HG02981 (cell line): ENCODE measurements around the gene ARL6IP5.

Source experiments
- ATAC-seq: cut with Tn5 transposase; IDR thresholded peaks from one replicate; pipeline ENCODE4 v1.9.1; 2021; ENCODE audit warnings: mild to moderate bottlenecking, moderate library complexity; ENCODE audit not compliant: unreplicated experiment

ARL6IP5 gene

GRCh38 chr3:69084326-69085167, at the start of gene ARL6IP5:
TSS of gene ARL6IP5 (plus strand) at chr3:69084937. CDS start at chr3:69085048, 111 bp downstream.
- peak; percentile 51 for ATAC-seq

DNA sequence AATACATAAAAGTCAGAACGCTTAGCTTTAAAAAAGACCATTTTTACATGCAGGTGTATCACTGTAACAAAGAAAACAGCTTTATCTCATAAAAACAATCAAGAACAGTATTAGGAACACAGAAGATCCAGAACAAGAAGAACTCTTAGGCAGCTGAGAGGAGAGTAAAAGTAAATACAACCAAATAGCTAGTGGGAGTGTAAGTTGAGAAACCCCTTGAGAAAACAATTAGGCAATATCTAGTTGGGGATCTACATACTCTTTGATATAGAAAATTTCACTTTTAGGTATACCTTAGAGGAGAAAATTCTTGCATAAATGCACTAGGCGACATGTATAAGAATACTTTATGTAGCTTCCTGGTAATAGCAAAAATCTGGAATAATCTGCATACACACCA, 40.1 kb upstream of the ARL6IP5 start:
- no peak for ATAC-seq

DNA sequence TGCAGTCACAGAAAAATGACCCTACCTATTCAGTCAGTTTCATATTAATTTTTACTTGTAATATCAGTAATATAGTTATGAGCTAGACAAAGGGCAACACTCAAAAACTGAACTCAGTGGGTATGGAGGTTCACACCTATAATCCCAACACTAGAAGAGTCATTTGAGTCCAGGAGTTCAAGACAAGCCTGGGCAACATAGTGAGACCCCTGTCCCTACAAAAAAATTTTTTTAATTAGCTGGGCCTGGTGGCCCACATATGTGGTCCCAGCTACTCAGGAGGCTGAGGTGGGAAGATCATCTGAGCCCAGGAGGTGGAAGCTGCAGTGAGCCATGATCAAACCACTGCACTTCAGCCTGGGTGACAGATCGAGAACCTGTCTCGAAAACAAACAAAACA, 35.7 kb upstream of the ARL6IP5 start:
- ATAC-seq: no peak

DNA sequence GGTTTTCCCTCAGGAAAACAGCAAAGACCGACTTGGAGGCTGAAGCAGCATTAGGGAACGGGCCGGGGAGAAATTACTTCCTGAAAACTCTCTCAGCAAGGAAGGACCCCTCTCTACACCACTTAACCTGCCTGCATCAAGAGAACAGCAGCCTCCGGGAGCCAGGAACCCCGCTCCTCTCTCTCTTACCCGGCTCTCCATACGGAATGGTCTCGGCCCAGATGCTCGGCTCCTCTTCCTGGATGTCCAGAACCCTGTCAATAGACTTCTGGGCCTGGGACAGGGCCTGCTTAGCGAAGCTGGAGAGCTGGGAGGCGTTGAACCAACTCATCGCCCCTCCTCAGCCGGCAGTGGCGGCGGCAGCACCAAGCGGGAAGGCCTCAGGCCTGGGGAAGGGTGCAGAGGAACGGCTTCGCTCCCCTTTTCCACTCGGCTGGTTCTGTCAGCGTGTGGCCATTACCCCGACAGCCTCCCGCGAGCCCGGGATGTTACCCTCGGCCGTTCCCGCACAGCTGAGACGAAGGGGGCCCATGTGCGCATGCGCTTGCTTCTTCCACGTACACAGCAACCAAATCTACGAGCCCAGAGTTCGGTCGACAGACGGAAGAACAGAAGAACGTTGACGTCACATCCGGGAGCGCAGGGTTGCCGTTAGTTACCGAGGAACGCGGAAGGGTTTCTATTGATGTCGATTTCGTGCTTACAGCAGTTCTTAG, 32.8 kb upstream of the ARL6IP5 start, which contains the start of gene TMF1:
Gene TMF1, minus strand, starts transcription at position 578 of the 716 bp plus-strand sequence. Its CDS starts 247 bp downstream, at position 331.
- ATAC-seq: peak; percentile 97

- ATAC-seq: peak; percentile 4
Measured at GRCh38 chr3:69052472-69052898, 32.3 kb upstream of the ARL6IP5 start.

DNA sequence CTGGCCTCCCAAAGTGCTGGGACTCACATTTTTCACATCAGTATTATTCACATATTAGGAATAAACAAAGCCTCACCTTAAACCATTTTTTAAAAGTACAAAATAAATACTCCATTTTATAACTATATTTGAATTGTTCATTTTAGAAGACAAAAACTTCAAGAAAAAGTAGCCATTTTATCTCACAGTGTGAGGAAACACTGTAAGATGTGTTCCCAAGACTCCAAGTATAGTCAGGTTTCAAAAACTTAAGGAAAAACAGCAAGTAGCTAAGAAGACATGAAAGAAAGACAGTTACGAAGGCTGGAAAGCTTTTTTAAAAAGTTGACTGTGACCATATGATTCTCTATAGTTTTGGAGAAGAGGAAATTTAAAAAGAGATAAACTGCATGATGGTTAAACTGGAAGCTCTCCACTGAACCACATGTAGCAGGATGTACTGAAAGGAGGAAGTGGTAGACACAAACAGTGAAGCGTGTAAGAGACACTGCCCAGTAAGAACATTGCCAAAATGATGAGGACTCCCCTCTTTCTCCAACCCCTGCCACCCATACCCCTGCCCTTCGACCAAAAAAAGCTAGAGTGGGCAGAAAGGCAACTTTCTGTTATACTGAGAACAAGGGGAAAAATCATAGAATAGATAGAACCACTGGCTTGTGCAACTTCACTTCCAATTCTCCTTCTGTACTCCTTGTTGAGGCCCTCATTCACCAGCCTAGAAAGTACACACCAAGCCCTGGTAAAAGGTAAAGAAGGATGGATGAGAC, 26.4 kb upstream of the ARL6IP5 start:
- ATAC-seq: peak; percentile 99

GRCh38 chr3:69058947-69059224, 25.9 kb upstream of the ARL6IP5 start:
- ATAC-seq: no peak

- ATAC-seq: no peak
Measured at GRCh38 chr3:69059688-69060087, 25.0 kb upstream of the ARL6IP5 start.

- no peak for ATAC-seq
Measured at GRCh38 chr3:69063636-69064035, 21.1 kb upstream of the ARL6IP5 start.

- ATAC-seq: no peak
Measured at GRCh38 chr3:69065318-69065964, 19.3 kb upstream of the ARL6IP5 start.

DNA sequence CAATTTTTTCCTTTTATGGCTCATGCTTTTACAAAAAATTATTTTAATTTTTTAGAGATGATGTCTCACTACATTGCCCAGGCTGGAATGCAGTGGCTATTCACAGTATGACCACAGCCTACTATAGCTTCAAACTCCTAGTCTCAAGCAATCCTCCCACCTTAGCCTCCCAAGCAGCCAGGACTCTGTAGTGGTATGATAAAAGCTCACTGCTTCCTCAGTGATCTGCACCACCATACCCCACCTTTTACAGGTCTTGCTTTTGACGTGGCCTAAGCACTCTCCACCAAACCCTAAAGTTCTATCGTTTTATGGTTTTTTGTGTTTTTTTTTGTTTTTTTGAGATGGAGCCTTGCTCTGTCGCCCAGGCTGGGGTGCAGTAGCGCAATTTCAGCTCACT, 18.6 kb upstream of the ARL6IP5 start:
- no peak for ATAC-seq

DNA sequence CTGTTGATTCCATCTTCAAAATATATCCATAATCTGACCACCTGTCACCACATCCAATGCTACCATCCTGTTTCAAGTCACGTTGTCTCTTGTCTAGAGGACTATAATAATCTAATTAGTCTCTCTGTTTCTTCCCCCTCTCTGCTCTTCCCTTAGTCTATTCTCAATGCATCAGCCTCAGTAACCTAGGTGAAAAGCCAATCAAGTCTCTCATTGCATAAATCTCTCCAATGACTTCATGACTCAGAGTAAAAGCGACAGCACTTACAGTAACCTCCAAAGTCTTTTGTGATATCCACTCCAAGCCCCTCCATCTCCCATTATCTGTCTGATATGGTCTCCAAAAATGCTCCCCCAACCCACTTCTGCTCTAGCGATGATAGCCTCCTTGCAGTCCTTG, 11.8 kb upstream of the ARL6IP5 start:
- ATAC-seq: no peak

DNA sequence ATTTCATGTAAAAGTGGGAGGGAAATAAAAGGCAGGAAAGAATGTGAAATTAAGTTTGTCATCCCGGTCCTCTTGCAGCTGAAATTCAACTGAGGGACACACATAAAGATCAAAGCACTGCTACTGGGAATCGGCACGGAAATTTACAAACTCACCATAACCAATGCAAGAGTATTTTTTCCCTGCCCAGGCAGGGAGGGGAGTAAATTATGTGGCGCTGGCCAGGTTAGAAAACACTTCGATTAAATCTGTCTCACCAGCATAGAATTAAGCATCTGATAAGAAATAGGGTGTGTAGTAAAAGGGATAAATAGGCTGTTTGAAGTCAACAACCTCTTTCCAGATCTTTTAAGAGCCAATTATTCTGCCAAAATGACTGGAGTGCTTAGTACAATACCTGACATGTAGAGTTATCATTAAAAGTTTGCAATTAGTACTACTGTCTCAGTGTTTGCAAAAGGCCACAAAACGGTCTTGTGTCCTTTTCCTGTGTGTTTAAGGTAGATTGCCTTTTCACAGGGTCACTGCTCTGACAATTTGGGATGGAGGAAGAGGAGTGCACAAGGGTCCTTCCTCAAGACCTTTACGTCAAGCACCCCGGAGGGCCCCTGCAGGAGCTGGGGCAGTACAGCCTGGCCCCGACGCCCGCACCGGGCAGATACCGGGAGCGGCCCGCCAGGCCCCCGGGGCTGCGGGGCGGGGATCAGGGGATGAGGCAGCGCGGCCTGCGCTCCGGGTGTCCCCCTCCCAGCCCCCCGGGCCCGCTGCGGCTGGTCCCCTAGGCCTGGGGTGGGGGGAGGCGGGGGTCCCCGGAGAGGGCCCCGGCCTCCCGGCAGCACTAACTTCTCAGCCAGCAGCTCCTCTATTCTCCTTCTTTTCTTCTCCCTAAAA, 5.2 kb upstream of the ARL6IP5 start:
- ATAC-seq: peak; percentile 8

- peak; percentile 48 for ATAC-seq
Measured at GRCh38 chr3:69080233-69080920, 4.4 kb upstream of the ARL6IP5 start, which contains the start of gene UBA3. TSS of gene UBA3 (minus strand) at chr3:69080365. CDS start at chr3:69080353, 12 bp downstream.

DNA sequence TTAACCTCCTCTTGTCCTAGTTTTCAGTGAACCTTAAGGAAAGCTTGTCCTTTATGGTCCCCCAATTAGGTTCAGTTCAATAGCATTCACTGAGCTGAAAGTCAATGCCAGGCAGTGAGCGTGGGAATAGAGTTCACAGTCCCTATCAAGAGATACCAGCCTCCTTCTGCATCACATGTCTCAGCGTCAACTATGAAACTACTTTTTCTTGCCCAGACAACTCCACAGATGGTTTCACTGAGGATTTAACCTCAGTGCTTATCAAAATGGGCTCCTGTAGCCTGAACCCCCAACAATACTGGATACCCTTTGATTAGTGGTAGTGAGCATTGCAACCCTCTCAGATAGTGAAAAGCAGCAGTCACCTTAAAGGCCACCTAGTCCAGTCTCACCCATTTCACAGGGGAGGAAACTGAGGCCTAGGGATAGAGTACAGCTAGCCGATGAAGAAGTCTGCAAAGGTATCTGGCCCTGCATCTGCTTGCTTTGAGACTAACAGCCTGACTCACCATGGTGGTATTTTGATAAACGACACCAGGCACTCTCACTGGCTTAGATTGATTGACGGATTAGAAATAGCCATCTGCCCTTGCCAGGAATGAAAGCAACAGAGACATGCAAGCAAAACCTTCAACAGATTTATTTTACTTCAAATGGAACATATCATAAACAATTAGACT, 3.0 kb upstream of the ARL6IP5 start:
- no peak for ATAC-seq

GRCh38 chr3:69082361-69082760, 2.4 kb upstream of the ARL6IP5 start:
- ATAC-seq: no peak

DNA sequence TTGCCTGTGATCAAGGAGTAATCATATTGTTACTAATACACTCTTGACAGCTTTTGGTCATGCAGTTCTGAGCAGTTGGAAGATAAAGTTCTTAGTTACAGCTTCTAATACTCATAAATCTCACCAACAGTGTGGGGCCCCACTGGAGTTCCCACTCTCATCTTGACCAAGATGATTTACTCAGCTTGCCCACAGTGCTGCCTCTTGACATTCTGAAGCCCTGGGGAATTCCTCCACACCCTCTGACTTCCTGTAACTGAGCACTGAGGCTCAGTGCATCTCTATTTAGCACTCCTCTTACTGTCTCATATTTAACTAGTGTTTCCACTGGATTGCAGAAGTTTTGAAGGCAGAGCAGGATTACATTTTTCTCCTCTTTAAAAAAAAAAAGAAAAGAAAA, 1.9 kb upstream of the ARL6IP5 start:
- peak; percentile 51 for ATAC-seq

DNA sequence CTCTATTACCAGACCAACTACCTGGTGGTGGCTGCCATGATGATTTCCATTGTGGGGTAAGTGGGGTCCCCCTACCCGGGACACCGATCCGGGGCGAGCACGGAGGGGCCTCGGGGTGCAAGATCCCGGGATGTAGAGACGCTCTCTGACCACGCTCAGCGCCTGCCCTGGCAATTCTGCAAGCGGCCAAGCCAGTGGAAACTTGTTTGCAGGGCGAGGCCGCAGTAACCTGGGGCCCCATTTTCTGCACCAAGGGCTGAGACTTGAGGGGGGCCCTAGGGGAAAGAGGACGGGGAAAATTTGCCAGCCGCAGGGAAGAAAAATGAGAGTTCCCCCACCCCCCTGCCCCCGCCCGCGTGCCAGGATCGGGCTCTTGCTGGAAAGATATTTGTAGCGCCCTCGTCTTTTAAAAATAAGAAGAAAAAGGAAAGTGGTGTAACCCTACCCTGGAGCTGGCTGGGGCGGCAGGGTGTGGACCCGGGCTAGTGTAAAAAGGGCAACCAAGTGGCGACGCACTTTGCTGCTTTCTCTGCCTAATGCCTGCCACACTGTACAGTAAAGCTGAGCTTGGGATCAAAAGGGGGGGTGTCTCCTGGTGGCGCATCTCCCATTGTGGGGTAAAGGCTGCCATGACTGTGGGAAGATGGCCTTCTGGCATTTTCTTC, 563 bp downstream of the ARL6IP5 start:
- ATAC-seq: no peak
